Activated CD4-positive, CD25-positive, alpha-beta regulatory T cell treated with anti-CD3 and anti-CD28 coated beads, Interleukin-2, amount 50 U/mL, for 24 hours (primary cell): ENCODE measurements around the gene COL23A1.
A peak's percentile ranks its signal among the peaks of the same experiment; 100 is the strongest.
"Not testable (repeated sequence)": the region's sequence is repeated elsewhere in the genome, so short reads cannot be mapped to it uniquely, and the experiment has no call there.

Source experiments
- ATAC-seq, 2 donors: fragments of 150-1000 bp; cut with Tn5 transposase; one replicate each; pipeline ENCODE4 v1.10.0; 2021; ENCODE audit warnings: mild to moderate bottlenecking in 1 of 2, moderate library complexity in 1 of 2

COL23A1 gene

GRCh38 chr5:178249191-178249989 is 340.8 kb downstream of the COL23A1 start:
- ATAC-seq: peak; percentile 40 to 55

DNA sequence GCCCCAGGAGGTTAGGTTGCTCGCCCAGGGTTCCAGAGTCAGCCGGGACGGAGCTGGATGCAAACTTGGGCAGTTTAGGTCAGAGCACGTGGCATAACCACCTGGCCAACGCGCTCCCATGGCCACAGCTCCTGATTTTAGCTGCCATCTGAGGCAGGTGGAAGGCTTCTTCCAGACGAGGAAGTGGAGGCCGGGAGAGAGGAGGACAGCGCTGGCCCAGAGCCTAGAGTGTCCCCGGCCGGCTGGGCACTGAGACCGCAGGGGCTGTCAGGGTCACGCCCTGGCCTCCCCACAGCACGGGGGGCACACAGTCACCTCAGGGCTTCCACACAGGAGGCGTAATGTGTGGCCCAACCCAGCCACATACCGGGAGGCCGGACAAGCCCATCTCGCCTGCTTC is 341.4 kb downstream of the COL23A1 start:
- ATAC-seq: no peak

DNA sequence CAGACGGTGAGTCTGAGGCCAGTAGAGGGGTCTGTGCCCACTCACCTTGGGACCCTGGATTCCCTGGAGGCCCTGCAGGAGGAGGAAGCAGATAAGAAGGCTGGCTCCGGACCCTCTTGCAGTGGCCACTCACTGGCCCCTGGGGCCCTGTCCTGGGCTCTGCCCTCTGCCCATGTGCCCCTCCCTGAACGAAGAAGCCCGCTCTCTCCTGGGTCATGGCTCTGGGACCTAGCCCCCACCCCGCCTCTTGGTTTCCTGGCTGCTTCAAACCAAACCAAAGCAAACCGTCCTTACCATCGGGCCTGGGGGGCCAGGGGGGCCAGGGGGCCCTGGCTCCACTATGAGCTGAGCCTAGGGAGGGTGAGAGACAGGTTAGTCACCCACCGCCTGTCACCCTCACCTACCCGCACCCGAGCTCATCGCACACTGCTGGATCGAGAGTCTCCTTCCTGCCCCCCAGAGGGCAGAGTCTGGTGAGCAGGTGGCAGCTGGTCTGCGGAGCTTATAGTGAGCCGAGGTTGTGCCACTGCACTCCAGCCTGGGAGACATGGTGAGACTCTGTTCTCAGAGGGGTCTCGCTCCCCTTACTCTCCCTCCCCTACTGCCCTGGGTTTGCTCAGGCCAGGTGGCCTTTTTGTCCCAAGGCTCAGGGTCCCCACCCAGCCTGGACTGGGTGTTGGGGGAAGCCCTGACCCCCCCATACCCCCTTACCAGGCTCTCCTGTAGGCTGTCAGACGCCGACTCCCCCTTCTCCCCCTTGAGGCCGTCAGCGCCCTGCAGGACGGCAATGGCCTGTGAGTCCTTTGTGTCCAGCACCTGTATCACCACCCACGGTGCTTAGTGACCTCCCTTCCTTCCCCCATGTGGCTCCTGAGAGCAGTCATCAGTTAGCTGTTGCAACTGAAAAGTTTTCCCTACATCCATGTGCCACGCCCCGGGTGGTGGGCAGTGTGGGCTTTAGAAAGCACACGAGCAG is 342.4 kb downstream of the COL23A1 start:
- peak in 1 of 2 donors; percentile 7 for ATAC-seq

- no peak for ATAC-seq
Measured at GRCh38 chr5:178246624-178247279, 343.4 kb downstream of the COL23A1 start.

GRCh38 chr5:178245389-178245788 is 344.8 kb downstream of the COL23A1 start:
- ATAC-seq: no peak

- ATAC-seq: no peak
Measured at GRCh38 chr5:178244576-178244975, 345.6 kb downstream of the COL23A1 start.

- ATAC-seq: no peak
Measured at GRCh38 chr5:178242416-178242815, 347.8 kb downstream of the COL23A1 start.

- ATAC-seq: no peak
Measured at GRCh38 chr5:178241688-178242231, 348.4 kb downstream of the COL23A1 start.

DNA sequence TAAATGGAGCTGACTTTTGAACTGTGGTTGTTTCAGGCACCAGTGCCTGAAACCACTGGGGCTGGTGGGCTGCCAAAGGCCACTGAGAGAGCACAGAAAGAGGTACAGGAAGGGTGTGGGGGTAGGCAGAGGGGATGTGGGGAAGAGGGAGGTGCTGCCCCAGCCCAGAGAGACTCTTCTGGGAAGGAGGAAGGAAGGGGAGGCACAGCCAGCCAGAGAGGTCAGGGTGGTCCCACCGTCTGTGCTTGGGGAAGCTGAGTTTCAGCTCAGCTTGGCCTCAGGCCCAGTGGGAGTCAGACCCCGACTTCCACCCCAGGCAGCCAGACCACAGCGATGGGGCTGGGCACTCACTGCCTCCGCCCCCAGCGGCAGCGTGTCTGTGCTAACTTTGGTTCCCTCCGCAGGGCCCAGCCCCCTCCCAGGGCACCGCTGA is 348.9 kb downstream of the COL23A1 start:
- ATAC-seq: no peak

GRCh38 chr5:178240766-178241165 is 349.4 kb downstream of the COL23A1 start:
- ATAC-seq: no peak

DNA sequence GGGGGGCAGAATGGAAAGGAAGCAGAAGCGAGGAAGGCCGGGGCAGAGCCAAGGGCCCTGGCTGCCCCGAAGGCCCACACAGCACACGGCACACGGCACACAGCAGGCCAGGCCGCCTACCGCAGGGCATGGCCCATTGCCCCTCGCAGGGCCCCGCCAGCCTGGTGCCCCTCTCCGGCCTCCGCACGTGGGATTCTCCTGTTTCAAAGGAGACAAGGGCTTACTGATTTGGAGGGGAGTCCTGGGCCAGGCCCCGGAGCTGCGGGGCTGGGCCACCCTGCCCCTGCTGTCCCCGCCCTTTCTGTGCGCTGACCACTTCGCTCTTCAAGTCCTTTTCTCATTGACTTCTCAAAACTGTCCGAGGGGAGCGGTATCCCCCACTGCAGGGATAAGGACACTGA is 349.9 kb downstream of the COL23A1 start:
- no peak for ATAC-seq

DNA sequence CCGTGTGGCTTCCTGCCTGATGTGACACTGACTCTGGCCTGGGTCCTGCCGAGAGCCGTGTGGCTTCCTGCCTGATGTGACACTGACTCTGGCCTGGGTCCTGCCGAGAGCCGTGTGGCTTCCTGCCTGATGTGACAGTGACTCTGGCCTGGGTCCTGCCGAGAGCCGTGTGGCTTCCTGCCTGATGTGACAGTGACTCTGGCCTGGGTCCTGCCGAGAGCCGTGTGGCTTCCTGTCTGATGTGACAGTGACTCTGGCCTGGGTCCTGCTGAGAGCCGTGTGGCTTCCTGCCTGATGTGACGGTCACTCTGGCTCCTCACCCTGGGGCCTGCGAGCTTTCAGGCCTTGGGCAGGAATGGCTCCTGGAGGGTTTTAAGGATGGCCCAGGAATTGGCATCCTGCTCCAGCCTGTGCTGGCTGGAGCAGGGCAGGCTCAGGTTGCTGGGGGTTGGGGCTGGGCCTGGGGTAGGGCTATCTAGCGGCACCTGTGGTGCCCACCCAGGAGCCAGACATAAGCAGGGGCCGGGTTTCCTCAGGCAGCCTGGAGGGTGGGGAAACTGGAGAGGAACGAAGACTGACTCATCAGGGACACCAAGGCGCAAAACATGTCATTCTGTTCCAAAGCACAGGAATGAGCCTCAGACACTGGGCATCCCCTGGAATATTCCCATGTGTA is 350.4 kb downstream of the COL23A1 start:
- ATAC-seq: not testable (repeated sequence)

GRCh38 chr5:178238711-178239592 is 351.2 kb downstream of the COL23A1 start:
- ATAC-seq: peak in 1 of 2 donors; percentile 19

GRCh38 chr5:178238313-178238635 is 351.9 kb downstream of the COL23A1 start:
- ATAC-seq: no peak

GRCh38 chr5:178237431-178238312 is 352.5 kb downstream of the COL23A1 start:
- ATAC-seq: no peak

- ATAC-seq: no peak
Measured at GRCh38 chr5:178236679-178237078, 353.5 kb downstream of the COL23A1 start.

GRCh38 chr5:178236126-178236525 is 354.1 kb downstream of the COL23A1 start:
- ATAC-seq: no peak

DNA sequence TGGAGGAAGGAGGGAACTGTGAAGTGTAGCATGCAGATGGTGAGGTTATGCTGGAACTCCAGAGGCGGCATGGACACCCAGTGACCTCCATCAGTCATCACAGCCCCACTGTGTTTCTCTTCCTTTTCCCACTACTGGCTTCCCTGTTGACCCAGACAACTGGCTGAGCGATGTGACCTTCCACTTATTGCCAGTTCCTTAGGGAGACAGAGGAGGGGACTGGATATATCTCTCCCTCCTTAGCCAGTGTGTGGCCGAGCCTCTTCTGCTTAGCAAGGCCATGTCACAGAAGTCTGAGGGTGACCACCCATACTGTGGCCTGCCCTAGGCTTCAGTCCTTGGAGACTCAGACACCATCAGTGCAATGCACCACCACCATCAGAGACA is 354.6 kb downstream of the COL23A1 start:
- no peak for ATAC-seq

- ATAC-seq: peak in 1 of 2 donors; percentile 10
Measured at GRCh38 chr5:178234750-178235587, 355.2 kb downstream of the COL23A1 start.
